HepG2 (cell line): ENCODE results near the gene PPCDC. TPM values are rescaled to one million over a fixed set of nuclear protein-coding genes. Genes with fewer than 3 reads are reported as not detected.

Source experiments
- ATAC-seq: fragments of 200-7000 bp; cut with Tn5 transposase; 3 replicates; pipeline ENCODE4 v1.9.1; 2020; ENCODE audit warnings: mild to moderate bottlenecking, moderate library complexity
- BruUV-seq: library from RNA; stranded (reverse); fragments of 400-500 nt; replicated peaks from 2 replicates; lab custom pipeline; 2021; lab: Mats Ljungman, UMichigan
- CTCF ChIA-PET: fragments of 300-600 bp; formaldehyde crosslinking; extraction: SDS; loops from one replicate; lab custom pipeline; 2021; ENCODE audit warnings: low total read pairs, inconsistent platforms, low intra/inter-chr PET ratio; lab: Yijun Ruan, JAX
- POLR2A ChIA-PET: fragments of 350-600 bp; sonication (Branson Sonifier 250); formaldehyde crosslinking; loops from one replicate; lab custom pipeline; 2020; ENCODE audit warnings: antibody characterized with exemption, inconsistent platforms; lab: Yijun Ruan, JAX
- DNase-seq: peaks from one replicate; pipeline ENCODE4 v3.0.0-alpha.2; 2015; ENCODE audit warnings: low spot score
- FAIRE-seq: peaks from 3 replicates; lab custom pipeline; 2011; peaks lifted over from hg19 to GRCh38; lab: Jason Lieb, UNC
- H2AFZ ChIP-seq: one replicate; pipeline ENCODE4 v1.6.1; 2011; ENCODE audit warnings: low read length, inconsistent platforms
- H3K27ac ChIP-seq: fragments of 300-600 bp; 3 replicates; pipeline ENCODE4 v1.8.0; 2011; ENCODE audit warnings: mixed run types, mild to moderate bottlenecking, mixed read lengths, low read length, inconsistent platforms; ENCODE audit not compliant: insufficient read depth; ENCODE audit errors: extremely low read length
- H3K27me3 ChIP-seq, 2 experiments: fragments of 200-600 bp in 1 of 2; 2 replicates in 1 of 2; 3 replicates in 1 of 2; pipeline versions ENCODE4 v1.6.0 to v1.8.0; 2011; ENCODE audit warnings: low read length in 2 of 2, mild to moderate bottlenecking in 2 of 2, moderate library complexity in 2 of 2, inconsistent platforms in 1 of 2; ENCODE audit not compliant: insufficient read depth in 2 of 2, control insufficient read depth in 1 of 2
- H3K36me3 ChIP-seq, 2 experiments: fragments of 200-600 bp in 1 of 2; replicated peaks in 1 of 2; 2 replicates in 1 of 2; 3 replicates in 1 of 2; pipeline versions ENCODE4 v1.5.1 to v1.8.0; 2011; ENCODE audit warnings: low read length in 2 of 2, inconsistent platforms in 1 of 2; ENCODE audit not compliant: insufficient read depth in 2 of 2, control insufficient read depth in 1 of 2
- H3K4me1 ChIP-seq: 2 replicates; pipeline ENCODE4 v1.5.1; 2012; ENCODE audit warnings: low read length, inconsistent platforms; ENCODE audit not compliant: insufficient read depth
- H3K4me2 ChIP-seq: 2 replicates; pipeline ENCODE4 v1.6.0; 2011; ENCODE audit warnings: low read depth, low read length, inconsistent platforms
- H3K4me3 ChIP-seq, 3 experiments: fragments of 200-600 bp in 1 of 3; sonication (generic), shearing (Covaris generic) in 1 of 3; replicated peaks in 1 of 3; 2 replicates each; pipeline ENCODE4 v1.5.1; 2011 to 2016; ENCODE audit warnings: low read length in 3 of 3, inconsistent platforms in 2 of 3, low read depth in 2 of 3, mild to moderate bottlenecking in 2 of 3, control low read depth in 1 of 3, mixed read lengths in 1 of 3; ENCODE audit not compliant: insufficient read depth in 1 of 3
- H3K79me2 ChIP-seq: one replicate; pipeline ENCODE4 v1.6.1; 2011; ENCODE audit warnings: low read length, inconsistent platforms; ENCODE audit not compliant: insufficient read depth
- H3K9ac ChIP-seq: 2 replicates; pipeline ENCODE4 v1.6.0; 2011; ENCODE audit warnings: mild to moderate bottlenecking, low read depth, low read length, inconsistent platforms; ENCODE audit not compliant: insufficient read depth
- H3K9me3 ChIP-seq: 2 replicates; pipeline ENCODE4 v1.5.1; 2012; ENCODE audit warnings: mild to moderate bottlenecking, low read length
- H4K20me1 ChIP-seq: 2 replicates; pipeline ENCODE4 v1.6.0; 2011; ENCODE audit warnings: inconsistent platforms, mild to moderate bottlenecking, low read length, moderate library complexity; ENCODE audit not compliant: insufficient read depth
- CHCHD3 ChIP-seq: sonication (generic); formaldehyde crosslinking; IDR thresholded peaks from 2 replicates; pipeline ENCODE4 v1.8.0; 2022; ENCODE audit warnings: mild to moderate bottlenecking, missing genetic modification reagents, moderate library complexity
- MEIS2 ChIP-seq: sonication (generic); formaldehyde crosslinking; IDR thresholded peaks from 2 replicates; pipeline ENCODE4 v1.9.0; 2021; ENCODE audit warnings: mild to moderate bottlenecking, missing genetic modification reagents
- PAWR ChIP-seq: sonication (generic); formaldehyde crosslinking; IDR thresholded peaks from 2 replicates; pipeline ENCODE4 v1.4.0; 2020; ENCODE audit warnings: missing genetic modification reagents, mild to moderate bottlenecking, borderline replicate concordance
- SATB2 ChIP-seq: sonication (generic); formaldehyde crosslinking; IDR thresholded peaks from 2 replicates; pipeline ENCODE4 v1.5.0; 2020; ENCODE audit warnings: missing genetic modification reagents
- ZFP82 ChIP-seq: sonication (generic); formaldehyde crosslinking; IDR thresholded peaks from 2 replicates; pipeline ENCODE4 v1.5.1; 2020; ENCODE audit warnings: mild to moderate bottlenecking, missing genetic modification reagents, borderline replicate concordance
- ZFP90 ChIP-seq: sonication (generic); formaldehyde crosslinking; IDR thresholded peaks from 2 replicates; pipeline ENCODE4 v1.8.0; 2022; ENCODE audit warnings: missing genetic modification reagents, mild to moderate bottlenecking, inconsistent platforms, borderline replicate concordance
- ZNF180 ChIP-seq: sonication (generic); formaldehyde crosslinking; IDR thresholded peaks from 2 replicates; pipeline ENCODE4 v1.4.0; 2020; ENCODE audit warnings: low read depth, missing genetic modification reagents, borderline replicate concordance
- ZNF7 ChIP-seq: IDR thresholded peaks from 2 replicates; pipeline ENCODE4 v1.6.1; 2016; ENCODE audit warnings: missing biosample characterization, missing genetic modification reagents
- WGBS: methylation state at CpG from one replicate; pipeline ENCODE4 v1.1.6; 2017; ENCODE audit warnings: low lambda C conversion rate; 5-methylcytosine and 5-hydroxymethylcytosine counted together
- in situ Hi-C: cut with HindIII; loops from 2 replicates; pipeline ENCODE4 v1.10.0; 2017; ENCODE audit warnings: low pct_unique_long_range_greater_than_20kb; ENCODE audit not compliant: extremely low pct_ligation_motif_present
- intact Hi-C: fragments of 100-400 bp; cut with micrococcal nuclease; formaldehyde crosslinking; loops from one replicate; pipeline ENCODE4 v1.10.0; 2022; ENCODE audit not compliant: unreplicated experiment
- polyA plus RNA-seq, 8 experiments: library from polyadenylated mRNA; depleted of rRNA in 3 of 8; stranded (reverse) in 7 of 8; unstranded in 1 of 8; fragments of >200 nt; fragmentation: Illumina TruSeq in 4 of 8; extraction: Trizol in 4 of 8; gene quantifications; 2 replicates each; pipeline versions ENCODE4 v1.2.1 to v1.2.3, GENCODE V29; 2011 to 2016; ENCODE audit warnings: low read depth in 4 of 8, missing spikeins in 1 of 8, mixed read lengths in 1 of 8; ENCODE audit not compliant: insufficient read depth in 1 of 8
- total RNA-seq, 5 experiments: library from RNA; depleted of rRNA; stranded (reverse); fragments of >200 nt; fragmentation: Illumina TruSeq; extraction: Trizol; gene quantifications; 2 replicates each; pipeline ENCODE4 v1.2.3, GENCODE V29; 2016; ENCODE audit warnings: low read depth in 1 of 5
- TF ChIP-seq, protein P1 (sequence below): sonication (generic); formaldehyde crosslinking; IDR thresholded peaks from 2 replicates; pipeline ENCODE4 v1.4.0; 2020; ENCODE audit warnings: mild to moderate bottlenecking, missing genetic modification reagents
- TF ChIP-seq, protein P2 (sequence below): sonication (generic); formaldehyde crosslinking; IDR thresholded peaks from 2 replicates; pipeline ENCODE4 v1.4.0; 2020; ENCODE audit warnings: missing genetic modification reagents, borderline replicate concordance

PPCDC gene
- total and polyA plus RNA-seq, 2 of the 13 experiments (the other 11 are each of a cell fraction or from before 2014, with no cell fraction given), result 12.3 to 12.8 TPM

DNA sequence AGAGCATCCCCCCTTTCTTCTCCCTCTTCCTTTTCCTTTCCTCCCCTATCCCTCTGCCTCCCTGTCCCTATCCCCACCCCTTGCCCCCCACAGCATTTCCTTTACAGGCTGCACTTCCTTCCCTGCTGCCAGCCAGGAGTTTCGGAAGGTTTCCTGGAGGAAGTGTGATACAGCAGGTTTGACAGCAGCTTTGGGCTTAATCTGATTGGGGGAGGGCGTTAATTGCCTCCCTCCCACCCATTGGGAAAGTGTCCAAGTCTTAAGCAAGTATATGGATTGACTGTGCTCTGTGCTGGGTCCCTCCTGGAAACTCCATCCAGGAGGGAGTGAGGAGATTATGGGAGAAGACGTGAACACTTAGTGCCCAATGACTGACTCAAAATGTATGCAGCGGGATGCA, 26.2 kb upstream of the PPCDC start (continued):
- TF ChIP-seq ZNF7, result no peak
- TF ChIP-seq CHCHD3 (CRISPR knock-in tag), result no peak
- TF ChIP-seq ZNF180 (CRISPR knock-in tag), result no peak
- no peak for TF ChIP-seq SATB2 (CRISPR knock-in tag)
- TF ChIP-seq PAWR, result no peak
- TF ChIP-seq ZFP82, result no peak
- TF ChIP-seq MEIS2 (CRISPR knock-in tag), result no peak
- TF ChIP-seq, all 625 proteins: peak for 0

DNA sequence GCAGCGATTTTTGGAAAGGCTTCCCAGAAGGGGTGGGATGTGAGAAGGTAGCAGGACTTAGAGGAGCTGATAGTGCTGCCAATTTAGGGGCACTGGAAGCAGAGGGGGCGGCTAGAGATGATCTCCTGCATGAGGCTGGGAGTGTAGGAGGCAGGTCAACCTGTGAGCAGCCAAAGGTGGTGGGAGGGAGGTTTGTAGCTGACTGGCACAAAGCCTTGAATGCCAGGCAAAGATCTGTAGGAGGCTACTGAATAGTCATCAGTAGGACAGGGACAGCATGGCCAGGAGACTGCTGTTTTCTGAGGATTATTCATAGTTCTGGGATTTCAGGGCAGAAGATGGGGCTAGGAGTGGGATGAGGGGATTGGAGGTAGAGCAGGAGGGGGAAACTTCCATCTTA, 25.8 kb upstream of the PPCDC start:
- Histone ChIP-seq H3K9ac (no peak overlapping the region), H3K27me3 (no peaks in the 10 kb centered on the region), H3K4me3 (no peak overlapping the region), H3K36me3 (no peaks in the 10 kb centered on the region), H3K27ac (no peak overlapping the region), H3K9me3 (no peaks in the 10 kb centered on the region), H4K20me1 (no peaks in the 10 kb centered on the region; the same call in 1 of the 2 replicates), H2AFZ (no peak overlapping the region), H3K4me2 (no peak overlapping the region), H3K79me2 (peaks cover 19% of the 10 kb centered on the region), H3K4me1 (peaks cover 21% of the 10 kb centered on the region)
- ChIA-PET CTCF (no interaction called here), POLR2A (no interaction called here)
- no peak for ATAC-seq
- no peak for DNase-seq
- TF ChIP-seq, protein P1, sequence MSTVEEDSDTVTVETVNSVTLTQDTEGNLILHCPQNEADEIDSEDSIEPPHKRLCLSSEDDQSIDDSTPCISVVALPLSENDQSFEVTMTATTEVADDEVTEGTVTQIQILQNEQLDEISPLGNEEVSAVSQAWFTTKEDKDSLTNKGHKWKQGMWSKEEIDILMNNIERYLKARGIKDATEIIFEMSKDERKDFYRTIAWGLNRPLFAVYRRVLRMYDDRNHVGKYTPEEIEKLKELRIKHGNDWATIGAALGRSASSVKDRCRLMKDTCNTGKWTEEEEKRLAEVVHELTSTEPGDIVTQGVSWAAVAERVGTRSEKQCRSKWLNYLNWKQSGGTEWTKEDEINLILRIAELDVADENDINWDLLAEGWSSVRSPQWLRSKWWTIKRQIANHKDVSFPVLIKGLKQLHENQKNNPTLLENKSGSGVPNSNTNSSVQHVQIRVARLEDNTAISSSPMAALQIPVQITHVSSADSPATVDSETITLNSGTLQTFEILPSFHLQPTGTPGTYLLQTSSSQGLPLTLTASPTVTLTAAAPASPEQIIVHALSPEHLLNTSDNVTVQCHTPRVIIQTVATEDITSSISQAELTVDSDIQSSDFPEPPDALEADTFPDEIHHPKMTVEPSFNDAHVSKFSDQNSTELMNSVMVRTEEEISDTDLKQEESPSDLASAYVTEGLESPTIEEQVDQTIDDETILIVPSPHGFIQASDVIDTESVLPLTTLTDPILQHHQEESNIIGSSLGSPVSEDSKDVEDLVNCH, result no peak
- TF ChIP-seq ZFP90 (CRISPR knock-in tag), result 0 out of 2 replicates have a peak, but pooled peaks have one; percentile 56
- TF ChIP-seq, protein P2, sequence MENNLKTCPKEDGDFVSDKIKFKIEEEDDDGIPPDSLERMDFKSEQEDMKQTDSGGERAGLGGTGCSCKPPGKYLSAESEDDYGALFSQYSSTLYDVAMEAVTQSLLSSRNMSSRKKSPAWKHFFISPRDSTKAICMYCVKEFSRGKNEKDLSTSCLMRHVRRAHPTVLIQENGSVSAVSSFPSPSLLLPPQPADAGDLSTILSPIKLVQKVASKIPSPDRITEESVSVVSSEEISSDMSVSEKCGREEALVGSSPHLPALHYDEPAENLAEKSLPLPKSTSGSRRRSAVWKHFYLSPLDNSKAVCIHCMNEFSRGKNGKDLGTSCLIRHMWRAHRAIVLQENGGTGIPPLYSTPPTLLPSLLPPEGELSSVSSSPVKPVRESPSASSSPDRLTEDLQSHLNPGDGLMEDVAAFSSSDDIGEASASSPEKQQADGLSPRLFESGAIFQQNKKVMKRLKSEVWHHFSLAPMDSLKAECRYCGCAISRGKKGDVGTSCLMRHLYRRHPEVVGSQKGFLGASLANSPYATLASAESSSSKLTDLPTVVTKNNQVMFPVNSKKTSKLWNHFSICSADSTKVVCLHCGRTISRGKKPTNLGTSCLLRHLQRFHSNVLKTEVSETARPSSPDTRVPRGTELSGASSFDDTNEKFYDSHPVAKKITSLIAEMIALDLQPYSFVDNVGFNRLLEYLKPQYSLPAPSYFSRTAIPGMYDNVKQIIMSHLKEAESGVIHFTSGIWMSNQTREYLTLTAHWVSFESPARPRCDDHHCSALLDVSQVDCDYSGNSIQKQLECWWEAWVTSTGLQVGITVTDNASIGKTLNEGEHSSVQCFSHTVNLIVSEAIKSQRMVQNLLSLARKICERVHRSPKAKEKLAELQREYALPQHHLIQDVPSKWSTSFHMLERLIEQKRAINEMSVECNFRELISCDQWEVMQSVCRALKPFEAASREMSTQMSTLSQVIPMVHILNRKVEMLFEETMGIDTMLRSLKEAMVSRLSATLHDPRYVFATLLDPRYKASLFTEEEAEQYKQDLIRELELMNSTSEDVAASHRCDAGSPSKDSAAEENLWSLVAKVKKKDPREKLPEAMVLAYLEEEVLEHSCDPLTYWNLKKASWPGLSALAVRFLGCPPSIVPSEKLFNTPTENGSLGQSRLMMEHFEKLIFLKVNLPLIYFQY (CRISPR knock-in tag), result no peak
- BruUV-seq, result no TSS peak
- in situ Hi-C loops, result no loop called here
- intact Hi-C loops, result no loop called here
- 94% methylated on average over 2 of the region's 2 CpGs for WGBS
- FAIRE-seq, result no peak
